HepG2 (cell line): Measurements from ENCODE around the gene DAD1. TPM values are rescaled to one million over a fixed set of nuclear protein-coding genes. Genes with fewer than 3 reads are reported as not detected.

Source experiments
- ATAC-seq: fragments of 200-7000 bp; cut with Tn5 transposase; 3 replicates; pipeline ENCODE4 v1.9.1; 2020; ENCODE audit warnings: mild to moderate bottlenecking, moderate library complexity
- BruUV-seq: library from RNA; stranded (reverse); fragments of 400-500 nt; replicated peaks from 2 replicates; lab custom pipeline; 2021; lab: Mats Ljungman, UMichigan
- CTCF ChIA-PET: fragments of 300-600 bp; formaldehyde crosslinking; extraction: SDS; loops from one replicate; lab custom pipeline; 2021; ENCODE audit warnings: low total read pairs, inconsistent platforms, low intra/inter-chr PET ratio; lab: Yijun Ruan, JAX
- POLR2A ChIA-PET: fragments of 350-600 bp; sonication (Branson Sonifier 250); formaldehyde crosslinking; loops from one replicate; lab custom pipeline; 2020; ENCODE audit warnings: antibody characterized with exemption, inconsistent platforms; lab: Yijun Ruan, JAX
- DNase-seq: peaks from one replicate; pipeline ENCODE4 v3.0.0-alpha.2; 2015; ENCODE audit warnings: low spot score
- FAIRE-seq: peaks from 3 replicates; lab custom pipeline; 2011; peaks lifted over from hg19 to GRCh38; lab: Jason Lieb, UNC
- H2AFZ ChIP-seq: one replicate; pipeline ENCODE4 v1.6.1; 2011; ENCODE audit warnings: low read length, inconsistent platforms
- H3K27ac ChIP-seq: fragments of 300-600 bp; 3 replicates; pipeline ENCODE4 v1.8.0; 2011; ENCODE audit warnings: mixed run types, mild to moderate bottlenecking, mixed read lengths, low read length, inconsistent platforms; ENCODE audit not compliant: insufficient read depth; ENCODE audit errors: extremely low read length
- H3K27me3 ChIP-seq, 2 experiments: fragments of 200-600 bp in 1 of 2; 2 replicates in 1 of 2; 3 replicates in 1 of 2; pipeline versions ENCODE4 v1.6.0 to v1.8.0; 2011; ENCODE audit warnings: low read length in 2 of 2, mild to moderate bottlenecking in 2 of 2, moderate library complexity in 2 of 2, inconsistent platforms in 1 of 2; ENCODE audit not compliant: insufficient read depth in 2 of 2, control insufficient read depth in 1 of 2
- H3K36me3 ChIP-seq, 2 experiments: fragments of 200-600 bp in 1 of 2; replicated peaks in 1 of 2; 2 replicates in 1 of 2; 3 replicates in 1 of 2; pipeline versions ENCODE4 v1.5.1 to v1.8.0; 2011; ENCODE audit warnings: low read length in 2 of 2, inconsistent platforms in 1 of 2; ENCODE audit not compliant: insufficient read depth in 2 of 2, control insufficient read depth in 1 of 2
- H3K4me1 ChIP-seq: 2 replicates; pipeline ENCODE4 v1.5.1; 2012; ENCODE audit warnings: low read length, inconsistent platforms; ENCODE audit not compliant: insufficient read depth
- H3K4me2 ChIP-seq: 2 replicates; pipeline ENCODE4 v1.6.0; 2011; ENCODE audit warnings: low read depth, low read length, inconsistent platforms
- H3K4me3 ChIP-seq, 3 experiments: fragments of 200-600 bp in 1 of 3; sonication (generic), shearing (Covaris generic) in 1 of 3; replicated peaks in 1 of 3; 2 replicates each; pipeline ENCODE4 v1.5.1; 2011 to 2016; ENCODE audit warnings: low read length in 3 of 3, inconsistent platforms in 2 of 3, low read depth in 2 of 3, mild to moderate bottlenecking in 2 of 3, control low read depth in 1 of 3, mixed read lengths in 1 of 3; ENCODE audit not compliant: insufficient read depth in 1 of 3
- H3K79me2 ChIP-seq: one replicate; pipeline ENCODE4 v1.6.1; 2011; ENCODE audit warnings: low read length, inconsistent platforms; ENCODE audit not compliant: insufficient read depth
- H3K9ac ChIP-seq: 2 replicates; pipeline ENCODE4 v1.6.0; 2011; ENCODE audit warnings: mild to moderate bottlenecking, low read depth, low read length, inconsistent platforms; ENCODE audit not compliant: insufficient read depth
- H3K9me3 ChIP-seq: 2 replicates; pipeline ENCODE4 v1.5.1; 2012; ENCODE audit warnings: mild to moderate bottlenecking, low read length
- H4K20me1 ChIP-seq: 2 replicates; pipeline ENCODE4 v1.6.0; 2011; ENCODE audit warnings: inconsistent platforms, mild to moderate bottlenecking, low read length, moderate library complexity; ENCODE audit not compliant: insufficient read depth
- ARNT ChIP-seq: fragments of 450-650 bp; IDR thresholded peaks from 2 replicates; pipeline ENCODE4 v1.6.1; 2017
- DNMT3B ChIP-seq: conservative IDR thresholded peaks from 2 replicates; pipeline ENCODE4 v1.6.1; 2016; ENCODE audit warnings: missing biosample characterization, control low read depth
- FOXK2 ChIP-seq: fragments of 450-650 bp; IDR thresholded peaks from 2 replicates; pipeline ENCODE4 v1.6.1; 2016
- JARID2 ChIP-seq: sonication (generic); formaldehyde crosslinking; IDR thresholded peaks from 2 replicates; pipeline ENCODE4 v1.8.1; 2023; ENCODE audit warnings: missing genetic modification reagents, inconsistent platforms; ENCODE audit not compliant: insufficient replicate concordance
- KLF15 ChIP-seq: sonication (generic); formaldehyde crosslinking; IDR thresholded peaks from 2 replicates; pipeline ENCODE4 v1.8.1; 2023; ENCODE audit warnings: borderline replicate concordance, mild to moderate bottlenecking, inconsistent platforms, missing genetic modification reagents, mixed read lengths
- NR2F6 ChIP-seq, 2 experiments: IDR thresholded peaks; 2 replicates each; pipeline ENCODE4 v1.6.1; 2016; ENCODE audit warnings: antibody characterized with exemption in 1 of 2, mild to moderate bottlenecking in 1 of 2
- PHB2 ChIP-seq: fragments of 450-650 bp; IDR thresholded peaks from 2 replicates; pipeline ENCODE4 v1.6.1; 2018; ENCODE audit not compliant: partially characterized antibody
- RELA ChIP-seq: sonication (generic); formaldehyde crosslinking; IDR thresholded peaks from 2 replicates; pipeline ENCODE4 v1.4.0; 2020; ENCODE audit warnings: missing genetic modification reagents
- ZBTB38 ChIP-seq: sonication (generic); formaldehyde crosslinking; IDR thresholded peaks from 2 replicates; pipeline ENCODE4 v1.5.1; 2020; ENCODE audit warnings: mild to moderate bottlenecking, missing genetic modification reagents
- ZC3H13 ChIP-seq: sonication (generic); formaldehyde crosslinking; IDR thresholded peaks from 2 replicates; pipeline ENCODE4 v1.8.1; 2023; ENCODE audit warnings: mild to moderate bottlenecking, missing genetic modification reagents, moderate library complexity
- ZFP1 ChIP-seq: IDR thresholded peaks from 2 replicates; pipeline ENCODE4 v1.6.1; 2016
- ZNF296 ChIP-seq: sonication (generic); formaldehyde crosslinking; conservative IDR thresholded peaks from 2 replicates; pipeline ENCODE4 v1.5.0; 2020; ENCODE audit warnings: mild to moderate bottlenecking, missing genetic modification reagents
- ZNF558 ChIP-seq: sonication (generic); formaldehyde crosslinking; IDR thresholded peaks from 2 replicates; pipeline ENCODE4 v1.9.0; 2022; ENCODE audit warnings: mild to moderate bottlenecking, missing genetic modification reagents, borderline replicate concordance
- ZNF674 ChIP-seq: sonication (generic); formaldehyde crosslinking; IDR thresholded peaks from 2 replicates; pipeline ENCODE4 v1.5.0; 2020; ENCODE audit warnings: low read depth, mild to moderate bottlenecking, missing genetic modification reagents
- ZNF691 ChIP-seq: sonication (generic); formaldehyde crosslinking; IDR thresholded peaks from 2 replicates; pipeline ENCODE4 v1.4.0; 2020; ENCODE audit warnings: missing genetic modification reagents, low read depth, mild to moderate bottlenecking, borderline replicate concordance
- ZNF772 ChIP-seq: sonication (generic); formaldehyde crosslinking; IDR thresholded peaks from 2 replicates; pipeline ENCODE4 v1.5.0; 2020; ENCODE audit warnings: mild to moderate bottlenecking, missing genetic modification reagents
- WGBS: methylation state at CpG from one replicate; pipeline ENCODE4 v1.1.6; 2017; ENCODE audit warnings: low lambda C conversion rate; 5-methylcytosine and 5-hydroxymethylcytosine counted together
- in situ Hi-C: cut with HindIII; loops from 2 replicates; pipeline ENCODE4 v1.10.0; 2017; ENCODE audit warnings: low pct_unique_long_range_greater_than_20kb; ENCODE audit not compliant: extremely low pct_ligation_motif_present
- intact Hi-C: fragments of 100-400 bp; cut with micrococcal nuclease; formaldehyde crosslinking; loops from one replicate; pipeline ENCODE4 v1.10.0; 2022; ENCODE audit not compliant: unreplicated experiment
- polyA plus RNA-seq, 8 experiments: library from polyadenylated mRNA; depleted of rRNA in 3 of 8; stranded (reverse) in 7 of 8; unstranded in 1 of 8; fragments of >200 nt; fragmentation: Illumina TruSeq in 4 of 8; extraction: Trizol in 4 of 8; gene quantifications; 2 replicates each; pipeline versions ENCODE4 v1.2.1 to v1.2.3, GENCODE V29; 2011 to 2016; ENCODE audit warnings: low read depth in 4 of 8, missing spikeins in 1 of 8, mixed read lengths in 1 of 8; ENCODE audit not compliant: insufficient read depth in 1 of 8
- total RNA-seq, 5 experiments: library from RNA; depleted of rRNA; stranded (reverse); fragments of >200 nt; fragmentation: Illumina TruSeq; extraction: Trizol; gene quantifications; 2 replicates each; pipeline ENCODE4 v1.2.3, GENCODE V29; 2016; ENCODE audit warnings: low read depth in 1 of 5
- TF ChIP-seq, protein P1 (sequence below): sonication (generic); formaldehyde crosslinking; conservative IDR thresholded peaks from 2 replicates; pipeline ENCODE4 v1.4.0; 2020; ENCODE audit warnings: missing genetic modification reagents
- TF ChIP-seq, protein P2 (sequence below): fragments of 450-650 bp; IDR thresholded peaks from 2 replicates; pipeline ENCODE4 v1.6.1; 2017; ENCODE audit warnings: mild to moderate bottlenecking

The DAD1 gene
- total and polyA plus RNA-seq, 2 of the 13 experiments (the other 11 are each of a cell fraction or from before 2014, with no cell fraction given), result 558 to 626 TPM

DNA sequence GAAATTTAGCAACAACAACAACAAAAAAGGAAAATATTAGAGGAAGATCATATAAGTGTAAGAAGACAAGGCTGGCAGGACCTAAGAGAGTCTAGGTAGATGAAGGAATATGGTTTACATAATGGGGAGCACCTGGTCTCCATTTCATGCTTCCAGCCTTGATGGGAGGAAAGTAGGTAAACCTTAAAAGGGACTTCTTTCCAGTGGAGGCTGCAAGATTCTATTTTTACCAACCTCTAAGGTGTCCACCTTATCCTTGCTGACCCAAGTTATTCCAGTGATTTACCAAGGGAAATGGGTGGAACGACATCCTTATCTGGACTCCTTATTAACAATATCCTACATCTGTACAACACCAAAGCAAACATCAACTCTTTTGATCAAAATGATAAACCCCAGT, 30.0 kb downstream of the DAD1 start (continued):
- TF ChIP-seq, protein P1, sequence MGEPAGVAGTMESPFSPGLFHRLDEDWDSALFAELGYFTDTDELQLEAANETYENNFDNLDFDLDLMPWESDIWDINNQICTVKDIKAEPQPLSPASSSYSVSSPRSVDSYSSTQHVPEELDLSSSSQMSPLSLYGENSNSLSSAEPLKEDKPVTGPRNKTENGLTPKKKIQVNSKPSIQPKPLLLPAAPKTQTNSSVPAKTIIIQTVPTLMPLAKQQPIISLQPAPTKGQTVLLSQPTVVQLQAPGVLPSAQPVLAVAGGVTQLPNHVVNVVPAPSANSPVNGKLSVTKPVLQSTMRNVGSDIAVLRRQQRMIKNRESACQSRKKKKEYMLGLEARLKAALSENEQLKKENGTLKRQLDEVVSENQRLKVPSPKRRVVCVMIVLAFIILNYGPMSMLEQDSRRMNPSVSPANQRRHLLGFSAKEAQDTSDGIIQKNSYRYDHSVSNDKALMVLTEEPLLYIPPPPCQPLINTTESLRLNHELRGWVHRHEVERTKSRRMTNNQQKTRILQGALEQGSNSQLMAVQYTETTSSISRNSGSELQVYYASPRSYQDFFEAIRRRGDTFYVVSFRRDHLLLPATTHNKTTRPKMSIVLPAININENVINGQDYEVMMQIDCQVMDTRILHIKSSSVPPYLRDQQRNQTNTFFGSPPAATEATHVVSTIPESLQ (CRISPR knock-in tag), result no peak
- TF ChIP-seq NR2F6 (IDR thresholded peaks at IDR 0.05) (no peak), NR2F6 (CRISPR knock-in tag; IDR thresholded peaks at IDR 0.05) (no peak), DNMT3B (CRISPR knock-in tag) (0 out of 2 replicates have a peak, but pooled peaks have one; percentile 49), RELA (CRISPR knock-in tag) (no peak)

DNA sequence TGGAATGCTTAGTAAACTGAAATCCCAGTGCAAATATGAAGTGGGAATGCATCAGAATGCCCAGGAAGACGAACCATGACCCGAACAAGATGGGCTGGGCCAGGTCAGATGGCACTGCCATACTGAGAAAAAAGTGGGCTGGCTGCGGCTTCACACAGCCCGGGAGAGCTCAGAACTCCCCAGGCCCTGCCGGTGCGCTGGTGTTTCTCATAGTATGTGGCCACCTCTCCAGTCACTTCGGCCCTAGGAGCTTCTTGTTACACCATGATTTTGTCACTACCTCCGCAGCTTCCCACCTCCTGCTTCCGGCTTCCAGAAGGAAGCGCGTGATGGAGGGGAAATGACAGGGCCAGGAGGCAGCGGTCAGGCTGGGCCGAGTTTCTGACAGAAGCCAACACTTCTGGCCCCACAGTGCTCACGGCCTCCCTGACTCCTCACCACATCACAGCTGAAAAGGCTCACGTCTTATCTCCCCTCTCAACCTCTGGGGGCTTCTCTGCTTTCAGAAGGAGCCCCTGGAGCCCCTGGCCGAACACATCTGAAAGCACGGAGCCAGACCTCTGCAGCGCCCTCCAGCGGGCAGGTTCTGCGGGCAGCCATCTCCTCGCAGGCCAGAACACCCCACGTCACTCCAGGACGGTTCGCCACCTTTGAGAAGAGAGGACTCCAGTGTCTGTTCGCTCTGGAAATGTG, 30.7 kb downstream of the DAD1 start:
- WGBS, result 59% methylated on average over 25 of the region's 25 CpGs
- no TSS peak for BruUV-seq
- Histone ChIP-seq H4K20me1 (no peaks in the 10 kb centered on the region), H2AFZ (peak overlapping the region; percentile 1), H3K36me3 (no peaks in the 10 kb centered on the region; a peak in 1 of 5 replicates), H3K27ac (no peak overlapping the region), H3K4me3 (peak overlapping the region in 1 of 3 experiments; percentile 38; a peak in 2 of 6 replicates), H3K9ac (no peak overlapping the region), H3K4me1 (peaks cover 72% of the 10 kb centered on the region), H3K27me3 (peaks cover 7 to 31% of the 10 kb centered on the region in 2 experiments; a peak in 4 of 5 replicates), H3K79me2 (no peaks in the 10 kb centered on the region), H3K4me2 (peak overlapping the region; percentile 80), H3K9me3 (no peaks in the 10 kb centered on the region)
- peak; percentile 15 for ATAC-seq
- in situ Hi-C loops (loop anchor here (5.0 kb wide), 3 partner anchors 94 to 494 kb away; no protein-coding TSS in a partner anchor), intact Hi-C loops (loop anchor here (2.0 to 5.0 kb wide), 2 partner anchors 154 to 208 kb away; partner anchors contain the start of gene OXA1L)
- POLR2A ChIA-PET, result interaction anchor here (0.8 kb wide), 1 partner anchor 208 kb away, joined by 5 read pairs; the partner anchor contains the start of gene OXA1L
- FAIRE-seq, result no peak
- peak; percentile 53 for DNase-seq
- CTCF ChIA-PET, result interaction anchor here (0.9 to 7.7 kb wide), 11 partner anchors 10 to 499 kb away, joined by 3 to 200 read pairs (median 37); partner anchors contain the start of genes AJUBA, CDH24 and OR6J1
- no peak for TF ChIP-seq JARID2 (CRISPR knock-in tag)
- no peak for TF ChIP-seq KLF15 (CRISPR knock-in tag)
- no peak for TF ChIP-seq ARNT
- no peak for TF ChIP-seq ZC3H13
- TF ChIP-seq ZNF691 (CRISPR knock-in tag), result no peak; the same call in 1 of the 2 replicates
- TF ChIP-seq, protein P2, sequence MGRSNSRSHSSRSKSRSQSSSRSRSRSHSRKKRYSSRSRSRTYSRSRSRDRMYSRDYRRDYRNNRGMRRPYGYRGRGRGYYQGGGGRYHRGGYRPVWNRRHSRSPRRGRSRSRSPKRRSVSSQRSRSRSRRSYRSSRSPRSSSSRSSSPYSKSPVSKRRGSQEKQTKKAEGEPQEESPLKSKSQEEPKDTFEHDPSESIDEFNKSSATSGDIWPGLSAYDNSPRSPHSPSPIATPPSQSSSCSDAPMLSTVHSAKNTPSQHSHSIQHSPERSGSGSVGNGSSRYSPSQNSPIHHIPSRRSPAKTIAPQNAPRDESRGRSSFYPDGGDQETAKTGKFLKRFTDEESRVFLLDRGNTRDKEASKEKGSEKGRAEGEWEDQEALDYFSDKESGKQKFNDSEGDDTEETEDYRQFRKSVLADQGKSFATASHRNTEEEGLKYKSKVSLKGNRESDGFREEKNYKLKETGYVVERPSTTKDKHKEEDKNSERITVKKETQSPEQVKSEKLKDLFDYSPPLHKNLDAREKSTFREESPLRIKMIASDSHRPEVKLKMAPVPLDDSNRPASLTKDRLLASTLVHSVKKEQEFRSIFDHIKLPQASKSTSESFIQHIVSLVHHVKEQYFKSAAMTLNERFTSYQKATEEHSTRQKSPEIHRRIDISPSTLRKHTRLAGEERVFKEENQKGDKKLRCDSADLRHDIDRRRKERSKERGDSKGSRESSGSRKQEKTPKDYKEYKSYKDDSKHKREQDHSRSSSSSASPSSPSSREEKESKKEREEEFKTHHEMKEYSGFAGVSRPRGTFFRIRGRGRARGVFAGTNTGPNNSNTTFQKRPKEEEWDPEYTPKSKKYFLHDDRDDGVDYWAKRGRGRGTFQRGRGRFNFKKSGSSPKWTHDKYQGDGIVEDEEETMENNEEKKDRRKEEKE, result no peak
- no peak for TF ChIP-seq ZFP1
- TF ChIP-seq ZNF296 (CRISPR knock-in tag), result no peak
- TF ChIP-seq ZNF674 (CRISPR knock-in tag), result no peak
- no peak for TF ChIP-seq FOXK2
- TF ChIP-seq ZNF558 (CRISPR knock-in tag), result no peak
- no peak for TF ChIP-seq ZNF772
- peak; percentile 97 for TF ChIP-seq ZBTB38 (CRISPR knock-in tag)
- no peak for TF ChIP-seq PHB2
